ENCODE results near the gene DNM3. TPM values are rescaled to one million over a fixed set of nuclear protein-coding genes. Genes with fewer than 3 reads are reported as not detected.

The DNM3 gene
- total RNA-seq, 1 experiment from 2014 or later, result 2.7 TPM

DNA sequence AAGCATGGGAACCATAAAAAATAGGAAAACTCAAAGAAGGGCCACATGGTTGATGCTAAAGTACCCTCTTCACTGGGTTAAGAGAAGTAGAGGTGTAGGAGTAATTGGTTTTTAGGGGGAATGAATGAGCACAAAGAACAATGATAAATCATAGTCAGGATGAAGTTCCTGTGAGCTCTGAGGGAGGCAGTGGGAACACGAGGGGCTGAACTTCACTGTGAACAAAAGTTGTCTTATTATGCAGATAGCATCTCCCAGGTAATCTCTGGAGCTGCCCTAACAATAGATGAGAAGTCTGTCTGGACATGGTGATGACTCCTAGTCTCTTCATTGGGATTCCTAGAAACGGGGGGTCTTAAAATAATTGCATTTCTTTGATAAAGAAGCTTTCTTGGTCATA is 127.9 kb downstream of the DNM3 start:
- Histone ChIP-seq H2BK5ac (ENCODE audit: insufficient read length, low read length) (no peak overlapping the region), H3K23me2 (ENCODE audit: insufficient read length, low read depth, low read length, poor library complexity, severe bottlenecking) (no peaks in the 10 kb centered on the region), H4K91ac (ENCODE audit: insufficient read length, low read depth, low read length) (no peak overlapping the region), H2BK20ac (ENCODE audit: low read depth, low read length, poor library complexity, severe bottlenecking) (no peak overlapping the region), H3K56ac (ENCODE audit: insufficient read length, low read depth, low read length) (no peak overlapping the region), H4K20me1 (ENCODE audit: control insufficient read depth, insufficient read depth, insufficient read length) (no peaks in the 10 kb centered on the region), H3T11ph (ENCODE audit: low read length) (no peak overlapping the region), H3K27ac (ENCODE audit: insufficient read length, low read depth, low read length) (no peak overlapping the region), H3K27me3 (ENCODE audit: insufficient read depth, low read length) (no peaks in the 10 kb centered on the region), H2AFZ (ENCODE audit: low read length) (no peak overlapping the region), H3K79me1 (ENCODE audit: insufficient read depth, low read depth, low read length, poor library complexity, severe bottlenecking) (no peaks in the 10 kb centered on the region), H4K8ac (replicated peaks; ENCODE audit: insufficient read length, low read depth, low read length) (no peak overlapping the region), H2AK5ac (ENCODE audit: insufficient read length, low read length) (no peak overlapping the region), H3K4ac (ENCODE audit: low read depth, low read length) (no peak overlapping the region), H2BK120ac (ENCODE audit: low read depth, low read length, poor library complexity, severe bottlenecking) (no peak overlapping the region), H3K23ac (ENCODE audit: insufficient read length, low read depth, low read length) (no peak overlapping the region), H3K4me1 (ENCODE audit: insufficient read depth, low read length) (peaks cover 19% of the 10 kb centered on the region), H3K9ac (ENCODE audit: extremely low read depth, insufficient read length, low read length) (no peak overlapping the region), H3K4me2 (ENCODE audit: insufficient read depth, insufficient read length, low read length) (no peak overlapping the region), H3K79me2 (ENCODE audit: insufficient read depth, low read length) (no peaks in the 10 kb centered on the region), H2BK15ac (ENCODE audit: low read depth, low read length) (no peak overlapping the region), H2BK12ac (ENCODE audit: insufficient read length, low read depth, low read length) (no peak overlapping the region), H3K14ac (ENCODE audit: insufficient read depth, low read length) (no peak overlapping the region), H3K18ac (ENCODE audit: insufficient read length, low read depth, low read length) (no peak overlapping the region), H3K9me3 (ENCODE audit: control insufficient read depth, low read depth, low read length) (no peaks in the 10 kb centered on the region), H4K5ac (ENCODE audit: insufficient read length, low read depth, low read length) (no peak overlapping the region)
- Mint-ChIP-seq H3K4me3 (no peak overlapping the region; a peak in 1 of 5 replicates), H3K36me3 (ENCODE audit: insufficient read depth in 1 of 3, low read depth in 3 of 3) (peaks cover 2 to 9% (median 6%) of the 10 kb centered on the region in 3 experiments; a peak in 4 of 7 replicates), H3K27ac (peak overlapping the region in 1 of 3 experiments; percentile 81; a peak in 2 of 7 replicates), H3K4me1 (peaks cover 49 to 64% of the 10 kb centered on the region in 2 experiments), H3K27me3 (ENCODE audit: low read depth) (no peaks in the 10 kb centered on the region), H3K9me3 (peaks cover 0 to 2% of the 10 kb centered on the region in 2 experiments; a peak in 3 of 5 replicates)
- no peak for TF ChIP-seq CTCF (conservative IDR thresholded peaks at IDR 0.05)
- no CpG with 5 or more reads among the region's 2 CpGs for WGBS (ENCODE audit: extremely low coverage, insufficient read length, low lambda C conversion rate)
- DNase-seq, result no peak
